Liver (tissue), 3 donors: Measurements from ENCODE around the gene THAP10.

Experiments
- HNF4A ChIP-seq, 2 donors: conservative IDR thresholded peaks; 2 replicates each; pipeline ENCODE4 v1.6.1; 2016; ENCODE audit warnings: antibody characterized with exemption in 2 of 2, mild to moderate bottlenecking in 2 of 2
- JUND ChIP-seq, 2 donors: IDR thresholded peaks; 2 replicates each; pipeline ENCODE4 v1.6.1; 2016; ENCODE audit warnings: antibody characterized with exemption in 2 of 2
- RAD21 ChIP-seq, 2 donors: IDR thresholded peaks; 2 replicates each; pipeline ENCODE4 v1.6.1; 2016; ENCODE audit warnings: antibody characterized with exemption in 2 of 2, mild to moderate bottlenecking in 2 of 2
- REST ChIP-seq: IDR thresholded peaks from 2 replicates; pipeline ENCODE4 v1.6.1; 2016; ENCODE audit warnings: antibody characterized with exemption, mild to moderate bottlenecking
- SP1 ChIP-seq: IDR thresholded peaks from 2 replicates; pipeline ENCODE4 v1.6.1; 2018; ENCODE audit warnings: antibody characterized with exemption, mild to moderate bottlenecking
- TAF1 ChIP-seq: conservative IDR thresholded peaks from 2 replicates; pipeline ENCODE4 v1.6.1; 2016; ENCODE audit warnings: antibody characterized with exemption, mild to moderate bottlenecking
- ZBTB33 ChIP-seq: IDR thresholded peaks from 2 replicates; pipeline ENCODE4 v1.6.1; 2016; ENCODE audit warnings: antibody characterized with exemption
- TF ChIP-seq, protein P1 (sequence below): IDR thresholded peaks from 2 replicates; pipeline ENCODE4 v1.6.1; 2016; ENCODE audit warnings: antibody characterized with exemption
- TF ChIP-seq, protein P2 (sequence below): fragments of 150-350 bp; IDR thresholded peaks from 2 replicates; pipeline ENCODE4 v1.5.1; 2017; ENCODE audit warnings: improper control_type of control experiment, low read depth, low read length; ENCODE audit not compliant: missing input control
- donor health status: healthy.
- donor health status: healthy.

DNA sequence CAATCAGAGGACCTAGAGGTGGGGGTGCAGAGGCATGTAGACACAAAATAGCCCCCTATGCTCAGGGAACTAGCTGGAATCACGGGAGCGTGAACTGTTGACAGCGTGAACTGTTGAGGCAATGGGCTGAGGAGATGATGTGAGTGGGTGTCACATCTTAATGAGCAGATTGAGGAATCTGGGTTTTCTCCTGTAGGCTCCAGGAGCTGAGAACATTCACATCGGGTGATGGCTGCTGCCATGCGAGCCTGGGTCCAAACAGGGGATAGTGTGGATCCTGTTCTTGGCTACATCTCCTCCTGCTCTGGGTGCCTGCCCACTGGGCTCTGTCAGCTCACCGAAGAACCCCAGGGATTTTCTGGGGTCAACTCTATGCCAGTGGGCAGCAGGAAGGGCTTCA, 40.3 kb downstream of the THAP10 start:
- TF ChIP-seq REST: no peak
- TF ChIP-seq, protein P1, sequence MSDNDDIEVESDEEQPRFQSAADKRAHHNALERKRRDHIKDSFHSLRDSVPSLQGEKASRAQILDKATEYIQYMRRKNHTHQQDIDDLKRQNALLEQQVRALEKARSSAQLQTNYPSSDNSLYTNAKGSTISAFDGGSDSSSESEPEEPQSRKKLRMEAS: no peak
- TF ChIP-seq, protein P2, sequence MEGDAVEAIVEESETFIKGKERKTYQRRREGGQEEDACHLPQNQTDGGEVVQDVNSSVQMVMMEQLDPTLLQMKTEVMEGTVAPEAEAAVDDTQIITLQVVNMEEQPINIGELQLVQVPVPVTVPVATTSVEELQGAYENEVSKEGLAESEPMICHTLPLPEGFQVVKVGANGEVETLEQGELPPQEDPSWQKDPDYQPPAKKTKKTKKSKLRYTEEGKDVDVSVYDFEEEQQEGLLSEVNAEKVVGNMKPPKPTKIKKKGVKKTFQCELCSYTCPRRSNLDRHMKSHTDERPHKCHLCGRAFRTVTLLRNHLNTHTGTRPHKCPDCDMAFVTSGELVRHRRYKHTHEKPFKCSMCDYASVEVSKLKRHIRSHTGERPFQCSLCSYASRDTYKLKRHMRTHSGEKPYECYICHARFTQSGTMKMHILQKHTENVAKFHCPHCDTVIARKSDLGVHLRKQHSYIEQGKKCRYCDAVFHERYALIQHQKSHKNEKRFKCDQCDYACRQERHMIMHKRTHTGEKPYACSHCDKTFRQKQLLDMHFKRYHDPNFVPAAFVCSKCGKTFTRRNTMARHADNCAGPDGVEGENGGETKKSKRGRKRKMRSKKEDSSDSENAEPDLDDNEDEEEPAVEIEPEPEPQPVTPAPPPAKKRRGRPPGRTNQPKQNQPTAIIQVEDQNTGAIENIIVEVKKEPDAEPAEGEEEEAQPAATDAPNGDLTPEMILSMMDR: no peak
- no peak for TF ChIP-seq HNF4A (conservative IDR thresholded peaks at IDR 0.05)
- TF ChIP-seq JUND (IDR thresholded peaks at IDR 0.05): no peak
- TF ChIP-seq SP1: no peak
- TF ChIP-seq TAF1: no peak
- no peak for TF ChIP-seq RAD21 (IDR thresholded peaks at IDR 0.05)
- no peak for TF ChIP-seq ZBTB33
